Stimulated activated CD4-positive, alpha-beta T cell treated with anti-CD3 and anti-CD28 coated beads, Interleukin-4, amount 100 ng/mL, for 1 hour (primary cell): ENCODE data around the gene MMP15.

Source experiments
- DNase-seq: peaks from one replicate; pipeline ENCODE4 v3.0.0-alpha.2; 2020

Gene MMP15

DNA sequence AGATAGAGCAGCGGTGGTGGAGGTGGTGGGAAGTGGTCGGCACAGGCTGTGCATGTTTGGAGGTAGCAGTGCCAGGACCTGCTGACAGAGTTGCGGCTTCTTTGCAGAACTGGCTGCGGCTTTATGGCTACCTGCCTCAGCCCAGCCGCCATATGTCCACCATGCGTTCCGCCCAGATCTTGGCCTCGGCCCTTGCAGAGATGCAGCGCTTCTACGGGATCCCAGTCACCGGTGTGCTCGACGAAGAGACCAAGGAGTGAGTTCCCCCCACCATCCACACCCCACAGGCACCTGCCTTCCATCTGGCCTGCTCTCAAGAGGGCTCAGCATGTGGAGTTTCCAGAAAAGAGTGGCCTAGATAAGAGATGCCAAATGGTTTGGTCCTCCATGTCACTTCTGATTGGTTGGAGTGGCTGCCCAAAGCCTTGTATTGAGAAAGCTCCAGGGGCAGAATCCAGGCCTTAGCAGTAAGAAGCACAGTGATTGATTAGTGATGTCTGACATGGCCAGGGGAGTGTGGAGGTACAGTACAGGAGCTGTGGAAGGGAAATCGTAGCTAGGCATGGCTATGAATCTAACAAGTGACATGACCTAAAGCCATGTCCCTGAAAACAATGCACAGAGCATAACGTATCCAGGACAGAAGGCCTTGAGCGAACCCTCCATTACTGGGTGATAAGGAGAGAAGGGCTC is 12.0 kb downstream of the MMP15 start:
- DNase-seq, result no peak

DNA sequence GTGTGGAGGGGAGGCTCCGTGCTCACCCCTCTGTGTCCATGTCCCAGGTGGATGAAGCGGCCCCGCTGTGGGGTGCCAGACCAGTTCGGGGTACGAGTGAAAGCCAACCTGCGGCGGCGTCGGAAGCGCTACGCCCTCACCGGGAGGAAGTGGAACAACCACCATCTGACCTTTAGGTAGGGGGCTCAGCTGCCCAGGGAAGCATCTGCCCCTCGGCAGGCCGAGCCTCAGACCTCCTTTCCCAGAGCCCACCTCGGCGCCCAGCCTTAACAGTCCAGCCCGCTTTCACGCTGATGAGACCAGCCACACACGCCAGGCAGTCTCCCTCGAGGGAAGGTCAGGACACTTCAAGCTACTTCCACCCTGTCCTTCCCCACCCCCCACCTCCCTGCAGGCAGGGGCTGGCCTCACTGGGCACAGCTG is 12.7 kb downstream of the MMP15 start:
- no peak for DNase-seq

DNA sequence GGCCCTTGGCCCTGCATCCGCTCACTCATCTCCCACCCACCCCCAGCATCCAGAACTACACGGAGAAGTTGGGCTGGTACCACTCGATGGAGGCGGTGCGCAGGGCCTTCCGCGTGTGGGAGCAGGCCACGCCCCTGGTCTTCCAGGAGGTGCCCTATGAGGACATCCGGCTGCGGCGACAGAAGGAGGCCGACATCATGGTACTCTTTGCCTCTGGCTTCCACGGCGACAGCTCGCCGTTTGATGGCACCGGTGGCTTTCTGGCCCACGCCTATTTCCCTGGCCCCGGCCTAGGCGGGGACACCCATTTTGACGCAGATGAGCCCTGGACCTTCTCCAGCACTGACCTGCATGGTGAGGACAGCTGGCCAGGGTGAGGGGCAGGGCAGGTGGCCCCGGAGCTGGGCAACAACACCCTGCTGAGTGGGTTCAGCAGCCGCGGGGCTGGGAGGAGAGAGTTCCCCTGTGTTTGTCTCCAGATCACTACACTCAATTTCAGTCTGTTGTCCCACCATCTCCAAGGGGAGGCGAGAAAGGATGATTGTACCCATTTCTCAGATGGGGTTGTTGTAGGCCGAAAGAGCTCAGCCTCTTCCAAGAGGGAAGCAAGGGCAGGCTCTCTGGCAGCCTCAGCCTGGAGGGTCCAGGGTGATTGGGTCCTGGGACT is 14.4 kb downstream of the MMP15 start:
- DNase-seq, result no peak

DNA sequence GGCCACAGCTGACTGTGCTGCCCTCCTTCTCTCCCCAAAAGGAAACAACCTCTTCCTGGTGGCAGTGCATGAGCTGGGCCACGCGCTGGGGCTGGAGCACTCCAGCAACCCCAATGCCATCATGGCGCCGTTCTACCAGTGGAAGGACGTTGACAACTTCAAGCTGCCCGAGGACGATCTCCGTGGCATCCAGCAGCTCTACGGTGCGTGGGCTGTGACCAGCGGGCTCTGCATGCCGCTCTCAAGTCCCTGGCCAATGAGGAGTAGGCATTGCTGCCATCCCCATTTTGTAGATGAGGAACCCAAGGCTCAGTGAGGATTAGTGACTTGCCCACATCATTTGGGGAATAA is 14.9 kb downstream of the MMP15 start:
- DNase-seq, result no peak

DNA sequence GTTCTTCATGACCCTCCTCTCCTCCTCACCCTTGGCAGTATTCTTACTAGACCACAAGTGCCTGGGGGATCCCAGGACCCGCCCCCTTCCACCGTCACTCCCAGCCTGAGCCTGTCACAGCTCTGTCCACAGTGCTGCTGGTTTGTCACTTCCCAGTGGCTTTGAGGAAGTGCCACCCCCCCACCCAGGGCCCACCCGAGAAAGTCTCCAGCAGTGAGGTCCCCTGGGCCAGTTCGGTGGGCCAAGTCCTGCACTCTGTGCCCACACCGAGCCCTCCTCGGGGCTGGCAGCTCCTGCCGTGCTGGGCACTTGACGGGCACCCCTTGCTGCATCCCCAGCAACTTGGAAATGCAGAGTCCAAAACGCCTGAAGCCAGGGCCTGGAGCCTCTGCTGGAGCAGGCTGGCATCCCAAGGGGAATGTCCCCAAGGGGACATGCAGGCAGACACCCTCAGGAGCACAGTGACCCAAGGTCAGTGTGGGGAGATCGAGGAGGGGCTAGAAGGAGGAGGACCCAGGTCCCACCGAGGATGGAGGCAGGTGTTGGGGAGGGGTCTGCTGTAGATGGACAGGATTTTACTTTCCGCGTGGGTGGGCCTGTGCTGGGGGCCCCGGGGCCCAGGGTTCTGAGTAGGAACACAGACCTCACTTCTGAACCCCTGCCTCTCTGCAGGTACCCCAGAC is 15.5 kb downstream of the MMP15 start:
- DNase-seq, result no peak

DNA sequence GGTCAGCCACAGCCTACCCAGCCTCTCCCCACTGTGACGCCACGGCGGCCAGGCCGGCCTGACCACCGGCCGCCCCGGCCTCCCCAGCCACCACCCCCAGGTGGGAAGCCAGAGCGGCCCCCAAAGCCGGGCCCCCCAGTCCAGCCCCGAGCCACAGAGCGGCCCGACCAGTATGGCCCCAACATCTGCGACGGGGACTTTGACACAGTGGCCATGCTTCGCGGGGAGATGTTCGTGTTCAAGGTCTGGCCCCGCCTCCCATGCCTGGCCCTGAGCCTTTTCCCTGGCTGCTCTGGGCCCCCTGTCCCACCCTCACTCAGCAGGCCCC is 16.0 kb downstream of the MMP15 start:
- no peak for DNase-seq

DNA sequence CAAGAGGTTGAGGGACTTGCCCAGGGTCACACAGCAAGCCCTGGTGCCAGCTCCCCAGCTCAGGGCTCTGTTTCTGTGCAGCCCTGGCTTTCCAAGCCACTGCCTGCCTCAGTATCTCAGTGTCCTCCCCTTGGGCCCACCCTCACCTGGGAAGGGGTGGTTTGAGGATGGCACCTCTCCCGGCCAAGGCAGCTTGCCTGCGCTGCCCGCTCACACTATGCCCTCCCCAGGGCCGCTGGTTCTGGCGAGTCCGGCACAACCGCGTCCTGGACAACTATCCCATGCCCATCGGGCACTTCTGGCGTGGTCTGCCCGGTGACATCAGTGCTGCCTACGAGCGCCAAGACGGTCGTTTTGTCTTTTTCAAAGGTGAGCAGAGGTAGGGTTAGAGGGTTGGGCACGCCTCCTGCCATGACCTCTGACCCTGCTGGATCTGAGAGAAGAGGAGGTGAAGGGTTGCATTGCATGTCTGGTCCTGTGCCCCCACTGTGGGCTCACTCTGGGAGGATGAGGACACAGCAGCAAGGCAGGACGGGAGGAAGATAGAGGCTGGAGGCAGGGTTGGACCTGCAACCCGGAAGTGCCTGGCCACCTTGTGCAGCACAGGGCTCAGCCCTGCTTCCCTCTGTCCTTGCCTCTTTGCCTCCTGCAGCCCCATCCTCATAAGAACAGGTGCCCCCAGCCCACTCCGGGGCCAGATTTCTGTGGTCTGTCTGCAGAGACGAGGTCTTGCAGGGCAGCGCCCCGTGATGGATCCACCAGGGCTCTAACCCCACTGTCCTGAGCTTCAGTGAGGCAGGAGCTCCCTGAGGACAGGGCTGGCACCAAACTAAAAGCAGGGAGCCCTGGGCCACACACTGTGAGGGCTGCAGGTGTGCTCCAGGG is 16.7 kb downstream of the MMP15 start:
- DNase-seq, result no peak

DNA sequence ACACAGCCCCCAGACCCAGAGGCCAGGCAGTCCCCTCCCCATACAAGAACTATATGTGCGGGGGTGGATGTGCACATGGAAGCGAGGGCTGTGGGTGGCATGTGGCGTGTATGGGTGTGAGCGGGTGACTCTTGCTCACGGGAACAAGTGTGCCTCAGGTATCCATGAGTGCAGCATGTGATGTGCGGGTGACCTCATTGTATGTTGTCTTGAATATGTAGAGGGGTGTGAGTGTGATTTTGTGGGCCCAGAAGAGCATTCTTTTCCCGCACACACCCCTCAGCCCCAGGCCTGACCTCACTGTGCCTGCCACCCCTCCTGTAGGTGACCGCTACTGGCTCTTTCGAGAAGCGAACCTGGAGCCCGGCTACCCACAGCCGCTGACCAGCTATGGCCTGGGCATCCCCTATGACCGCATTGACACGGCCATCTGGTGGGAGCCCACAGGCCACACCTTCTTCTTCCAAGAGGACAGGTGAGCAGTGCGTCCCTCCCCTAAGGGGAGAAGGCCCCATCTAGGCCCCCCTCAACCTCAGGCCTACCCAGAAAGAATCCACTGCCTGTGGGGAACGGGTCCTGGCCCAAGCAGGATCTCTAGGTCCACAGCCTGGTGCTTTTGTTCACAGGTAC is 17.4 kb downstream of the MMP15 start:
- no peak for DNase-seq

DNA sequence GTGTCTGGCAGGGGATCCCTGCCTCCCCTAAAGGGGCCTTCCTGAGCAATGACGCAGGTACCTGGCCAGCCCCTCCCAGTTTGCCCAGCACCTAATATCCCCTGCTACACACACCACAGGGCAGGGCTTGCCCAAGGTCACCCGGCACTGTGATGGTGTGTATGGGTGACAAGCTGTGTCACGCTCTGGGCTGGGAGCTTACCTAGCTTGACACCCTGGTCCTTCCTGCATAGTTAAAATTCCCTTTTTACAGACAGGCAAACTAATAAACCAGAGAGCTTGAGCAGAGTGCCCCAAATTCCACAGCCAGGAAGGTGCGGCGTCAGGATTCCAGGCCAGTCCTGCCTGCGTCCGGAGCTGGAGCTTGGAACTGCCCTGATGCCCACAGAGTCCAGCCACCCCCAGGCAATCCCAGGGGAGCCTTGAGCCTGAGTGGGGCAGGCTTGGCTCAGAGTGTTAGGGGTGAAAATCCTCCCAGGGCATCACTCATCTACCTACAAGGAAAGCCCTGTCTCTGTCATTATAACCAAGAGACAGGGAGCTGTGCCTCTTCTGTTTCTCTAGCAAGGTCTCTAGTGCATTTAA is 18.1 kb downstream of the MMP15 start:
- DNase-seq, result no peak

DNA sequence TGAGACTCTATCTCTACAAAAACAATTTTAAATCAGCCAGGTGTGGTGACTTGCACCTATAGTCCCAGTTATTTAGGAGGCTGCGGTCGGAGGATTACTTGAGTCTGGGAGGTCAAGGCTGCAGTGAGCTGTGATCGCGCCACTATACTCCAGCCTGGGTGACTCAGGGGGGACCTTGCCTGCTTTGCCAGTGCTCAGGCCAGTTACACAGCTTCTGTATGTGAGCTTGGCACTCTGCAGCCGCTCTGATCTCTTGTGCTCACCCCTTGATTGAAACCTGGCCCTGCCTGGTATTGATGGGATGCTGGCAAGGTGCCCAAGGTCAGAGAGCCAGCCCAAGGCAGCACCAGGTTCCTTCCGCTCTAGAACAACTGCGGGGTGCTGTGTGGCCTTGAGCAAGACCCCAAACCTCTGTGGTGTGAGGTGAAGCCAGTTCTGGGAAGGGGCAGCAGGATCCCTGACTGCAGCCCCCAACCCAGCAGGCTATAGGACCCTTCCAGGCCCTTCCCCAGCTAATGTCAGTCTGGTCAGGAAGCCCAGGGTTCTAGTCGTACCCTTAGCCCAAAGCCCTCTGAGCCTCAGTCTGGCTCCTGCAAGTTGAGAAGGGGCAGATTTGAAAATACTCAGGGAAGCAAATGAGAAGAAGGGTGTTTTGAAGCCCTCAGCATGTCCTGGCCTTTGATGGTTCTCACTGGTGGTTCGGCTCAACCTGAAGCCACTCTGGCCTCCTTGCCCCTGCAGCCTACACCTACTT is 18.9 kb downstream of the MMP15 start:
- no peak for DNase-seq

DNA sequence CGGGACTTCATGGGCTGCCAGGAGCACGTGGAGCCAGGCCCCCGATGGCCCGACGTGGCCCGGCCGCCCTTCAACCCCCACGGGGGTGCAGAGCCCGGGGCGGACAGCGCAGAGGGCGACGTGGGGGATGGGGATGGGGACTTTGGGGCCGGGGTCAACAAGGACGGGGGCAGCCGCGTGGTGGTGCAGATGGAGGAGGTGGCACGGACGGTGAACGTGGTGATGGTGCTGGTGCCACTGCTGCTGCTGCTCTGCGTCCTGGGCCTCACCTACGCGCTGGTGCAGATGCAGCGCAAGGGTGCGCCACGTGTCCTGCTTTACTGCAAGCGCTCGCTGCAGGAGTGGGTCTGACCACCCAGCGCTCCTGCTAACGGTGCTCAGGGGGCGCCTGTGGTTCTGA is 19.5 kb downstream of the MMP15 start:
- no peak for DNase-seq

DNA sequence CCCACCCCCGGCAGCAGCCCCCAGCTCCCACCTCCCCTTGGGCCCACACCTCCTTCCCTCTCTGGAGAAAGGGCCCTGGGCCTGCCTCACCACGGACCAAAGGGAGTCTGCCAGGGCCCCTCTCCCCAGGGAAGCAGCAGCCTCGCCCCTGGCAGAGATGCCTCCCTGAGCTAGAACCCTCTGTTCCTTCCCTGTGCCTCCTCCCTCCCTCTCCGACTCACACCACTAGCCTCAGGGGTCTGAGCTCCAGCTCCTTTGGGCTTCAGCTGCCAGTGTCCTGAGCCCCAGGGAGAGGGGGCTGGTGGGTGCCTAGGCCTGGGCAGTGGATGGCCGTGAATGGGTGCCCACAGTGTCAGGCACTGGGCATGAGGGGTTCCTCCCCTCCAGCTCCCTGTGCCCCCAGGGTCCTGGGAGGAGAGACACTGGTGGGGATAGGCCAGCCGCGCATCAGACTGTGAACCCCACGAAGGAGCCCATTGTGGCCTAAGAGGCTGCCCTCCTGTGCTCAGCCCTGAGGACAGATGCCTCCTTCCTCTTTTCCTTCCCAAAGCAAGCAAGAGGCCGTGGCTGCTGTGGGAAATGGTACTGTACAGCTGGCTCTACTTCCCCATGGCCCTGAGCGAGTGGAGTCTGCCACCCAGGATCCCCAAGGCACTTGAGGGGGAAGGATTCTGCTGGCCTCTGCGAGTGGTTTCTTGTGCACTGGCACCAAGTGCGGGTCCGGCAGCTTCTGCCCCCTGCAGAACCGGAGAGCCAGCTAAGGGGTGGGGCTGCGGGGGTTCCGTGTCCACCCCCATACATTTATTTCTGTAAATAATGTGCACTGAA is 20.7 kb downstream of the MMP15 start:
- DNase-seq, result no peak

DNA sequence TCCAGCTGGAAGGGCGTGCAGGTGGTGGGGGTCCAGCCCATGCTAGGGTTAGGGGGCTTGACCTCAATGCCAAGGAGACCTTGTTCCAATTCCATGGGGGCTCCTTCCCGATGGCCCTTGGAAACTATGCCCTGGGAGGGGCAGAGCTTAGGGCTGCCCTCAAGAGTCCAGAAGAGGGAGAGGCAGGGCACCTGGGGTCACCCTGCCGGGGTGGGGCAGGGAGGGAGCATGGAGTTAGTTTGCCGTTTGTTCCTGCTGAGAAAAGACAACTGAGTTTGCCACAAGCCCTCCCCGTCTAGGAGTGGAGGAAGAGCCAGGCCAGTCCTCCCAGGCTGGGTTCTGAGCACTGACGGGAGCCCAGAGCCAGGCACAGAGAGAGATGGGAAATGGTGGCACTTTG is 21.4 kb downstream of the MMP15 start:
- no peak for DNase-seq

DNA sequence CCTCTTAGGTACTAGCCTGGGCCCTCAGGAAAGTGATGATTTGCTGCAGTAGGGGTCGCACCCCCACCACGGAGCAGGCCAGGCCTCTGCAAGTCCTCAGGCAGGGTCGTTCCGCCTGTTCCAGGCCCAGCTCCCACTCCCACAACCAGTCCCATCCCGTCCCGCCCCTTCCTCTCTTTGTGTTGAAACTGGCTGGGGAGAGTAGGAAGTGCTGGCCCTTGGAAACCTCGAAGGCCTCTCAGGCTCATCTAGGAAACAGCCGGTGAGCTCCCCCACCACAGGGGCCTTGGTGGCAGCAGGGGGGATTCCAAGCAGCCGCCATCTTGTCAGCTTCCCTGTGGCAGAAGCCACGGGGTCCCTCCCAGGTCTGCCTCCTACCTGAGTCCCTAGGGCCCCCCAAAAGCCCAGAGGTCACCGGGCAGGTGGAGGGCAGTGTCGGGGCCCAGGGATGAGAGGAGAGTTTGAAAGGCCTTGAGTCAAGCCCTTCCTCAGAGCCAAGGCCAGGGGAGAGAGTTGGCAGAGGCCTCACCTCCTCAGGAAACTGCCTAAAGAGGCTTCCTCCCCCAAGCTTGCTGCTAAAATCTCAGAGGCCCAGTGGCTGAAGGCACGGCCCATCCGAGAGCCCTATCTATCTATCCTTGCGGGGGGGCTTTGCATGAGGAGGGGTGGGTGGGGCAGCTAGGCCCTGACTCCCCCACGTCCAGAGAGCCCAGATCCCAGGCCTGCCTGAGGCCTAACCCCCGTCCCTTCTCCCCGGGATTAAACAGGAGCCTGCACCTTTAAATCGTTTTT is 22.2 kb downstream of the MMP15 start:
- DNase-seq, result no peak

DNA sequence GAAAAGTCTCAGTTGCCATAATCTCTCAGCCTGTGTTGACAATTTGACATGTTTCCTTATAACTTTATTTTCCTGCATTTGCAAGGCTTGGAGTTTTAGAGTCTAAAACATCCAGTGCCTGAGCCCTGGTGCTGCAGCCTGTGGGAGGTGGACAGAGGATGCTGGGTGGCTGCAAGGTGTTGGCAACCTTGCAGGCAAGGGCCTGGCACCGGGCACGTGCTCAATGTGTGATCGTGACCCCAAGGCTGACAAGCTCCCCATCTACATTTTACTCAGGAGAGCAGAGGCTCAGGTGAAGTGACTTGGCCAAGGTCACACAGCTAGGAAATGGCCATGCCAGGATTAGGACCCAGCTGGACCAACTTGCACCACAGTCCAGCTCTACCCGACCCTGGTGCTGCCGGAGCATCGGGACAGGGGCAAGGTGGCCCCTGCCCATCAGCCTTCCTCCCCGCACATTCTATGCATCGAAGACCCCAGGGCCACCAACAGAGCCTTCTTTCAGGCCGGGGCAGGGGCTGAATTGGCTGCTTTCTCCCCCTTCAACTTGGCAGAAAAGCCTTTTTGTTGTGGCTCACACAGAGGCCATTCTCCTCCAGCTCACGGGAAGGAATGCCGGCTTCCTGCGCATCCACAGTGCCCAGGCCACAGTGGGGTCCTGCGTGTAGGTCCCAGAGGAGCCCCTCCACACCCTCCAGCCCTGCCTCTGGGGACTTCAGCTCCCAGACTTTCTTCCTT is 23.1 kb downstream of the MMP15 start:
- no peak for DNase-seq

DNA sequence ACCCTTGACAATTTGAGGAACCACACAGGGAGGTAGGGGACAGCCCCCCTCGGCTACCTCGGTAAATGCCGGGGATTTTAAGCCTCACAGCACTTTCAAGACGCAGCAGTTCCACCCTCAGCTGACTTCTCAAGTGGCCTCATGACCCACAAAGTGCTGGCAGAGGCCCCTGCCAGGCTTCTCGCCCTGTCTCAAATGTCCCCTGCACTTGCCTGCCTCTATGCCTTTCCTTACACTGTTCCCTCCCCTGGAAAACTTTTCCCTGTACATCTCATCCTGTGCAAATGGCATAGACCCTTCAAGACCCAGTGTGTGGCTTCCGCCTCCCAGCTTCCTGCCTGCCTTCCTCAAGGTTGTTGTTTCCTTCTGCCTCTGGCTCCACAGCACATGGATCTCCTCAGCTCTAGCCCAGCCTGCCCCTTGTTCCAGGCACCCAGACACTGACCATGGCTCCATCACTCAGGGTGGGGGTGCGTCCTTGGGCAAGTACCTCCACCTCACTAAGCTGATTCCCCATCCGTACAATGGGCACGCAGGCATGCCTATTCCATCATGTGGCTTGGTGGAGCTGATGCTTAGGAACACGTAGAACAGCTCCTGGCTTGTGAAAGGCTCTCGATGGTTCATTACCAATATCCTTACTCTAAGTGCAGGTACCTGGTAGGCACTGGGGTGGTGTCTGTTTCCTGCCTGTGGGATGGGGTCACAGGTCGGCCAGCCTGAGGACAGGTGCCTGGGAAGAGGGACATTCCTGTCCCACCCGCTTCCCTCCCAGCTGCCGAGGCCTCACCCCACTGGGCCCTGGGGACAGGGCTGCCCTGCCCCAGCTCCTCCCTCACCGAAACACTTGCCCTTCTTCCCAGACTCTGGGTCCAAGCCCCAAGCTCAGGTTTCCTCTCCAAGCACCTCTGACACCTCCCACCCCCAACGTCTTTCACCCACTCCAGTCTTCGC is 24.0 kb downstream of the MMP15 start:
- DNase-seq, result no peak

DNA sequence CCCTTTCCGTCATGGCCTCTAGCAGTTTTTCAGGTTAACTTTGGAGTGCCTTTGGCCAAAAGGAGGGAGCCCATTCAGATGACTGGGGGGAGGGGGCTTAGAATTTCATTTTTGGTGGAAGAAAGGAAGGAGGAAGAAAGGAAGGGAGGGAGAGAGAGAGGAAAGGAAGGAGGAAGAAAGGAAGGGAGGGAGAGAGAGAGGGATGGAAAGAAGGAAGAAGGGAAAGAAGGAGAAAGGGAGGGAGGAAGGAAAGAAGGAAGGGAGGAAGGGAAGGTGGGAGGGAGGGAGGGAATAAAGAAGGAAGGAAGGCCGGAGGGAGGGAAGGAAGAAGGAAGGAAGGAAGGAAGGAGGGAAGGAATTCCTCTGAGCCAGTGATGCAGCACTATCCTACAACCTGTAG is 25.7 kb downstream of the MMP15 start:
- DNase-seq, result no peak
